H1 (cell line): Measurements from ENCODE around the gene MYO15B. TPM values are rescaled to one million over a fixed set of nuclear protein-coding genes. Genes with fewer than 3 reads are reported as not detected.

Experiments used
- CTCF ChIA-PET: fragments of 300-600 bp; sonication (Branson Sonifier 250); formaldehyde crosslinking; loops from one replicate; lab custom pipeline; 2021; ENCODE audit not compliant: partially characterized antibody; lab: Charles Lee
- POLR2A ChIA-PET: fragments of 300-600 bp; sonication (Branson Sonifier 250); formaldehyde crosslinking; loops from one replicate; lab custom pipeline; 2021; ENCODE audit warnings: inconsistent platforms; ENCODE audit not compliant: partially characterized antibody; lab: Charles Lee
- DNase-seq, 2 experiments: peaks; one replicate each; pipeline versions ENCODE4 v3.0.0 to v3.0.0-alpha.2; 2010 to 2022; ENCODE audit warnings: low spot score in 2 of 2, low read depth in 1 of 2, mixed read lengths in 1 of 2
- FAIRE-seq: peaks from 2 replicates; lab custom pipeline; 2011; peaks lifted over from hg19 to GRCh38; lab: Jason Lieb, UNC
- H2AFZ ChIP-seq: 2 replicates; pipeline ENCODE4 v1.8.1; 2012; ENCODE audit warnings: low read length, inconsistent platforms
- H2AK5ac ChIP-seq: 2 replicates; pipeline ENCODE4 v1.6.1; 2013; ENCODE audit warnings: low read depth, low read length
- H2BK120ac ChIP-seq: replicated peaks from 2 replicates; pipeline ENCODE3; 2013; ENCODE audit warnings: low read depth, low read length, inconsistent platforms
- H2BK12ac ChIP-seq: 2 replicates; pipeline ENCODE4 v1.6.1; 2013; ENCODE audit warnings: low read depth, low read length
- H2BK15ac ChIP-seq: 2 replicates; pipeline ENCODE4 v1.6.1; 2013; ENCODE audit warnings: low read length
- H2BK20ac ChIP-seq: 2 replicates; pipeline ENCODE4 v1.6.1; 2013; ENCODE audit warnings: low read length
- H2BK5ac ChIP-seq: 2 replicates; pipeline ENCODE4 v1.6.1; 2013; ENCODE audit warnings: low read depth, low read length
- H3K14ac ChIP-seq: 2 replicates; pipeline ENCODE4 v1.6.1; 2013; ENCODE audit warnings: inconsistent platforms; ENCODE audit not compliant: insufficient read length
- H3K18ac ChIP-seq: 2 replicates; pipeline ENCODE4 v1.6.1; 2013; ENCODE audit warnings: low read length; ENCODE audit errors: extremely low read depth
- H3K23ac ChIP-seq: 2 replicates; pipeline ENCODE4 v1.6.1; 2013; ENCODE audit warnings: inconsistent platforms; ENCODE audit not compliant: insufficient read length
- H3K23me2 ChIP-seq: 2 replicates; pipeline ENCODE4 v1.6.1; 2013; ENCODE audit warnings: low read depth, low read length
- H3K27ac ChIP-seq: 2 replicates; pipeline ENCODE4 v1.6.1; 2011; ENCODE audit warnings: low read depth, low read length, inconsistent platforms
- H3K27me3 ChIP-seq, 4 experiments: replicated peaks in 1 of 4; 1 replicate in 1 of 4; 2 replicates in 3 of 4; pipeline versions ENCODE4 v1.6.1 to v1.8.1; 2011 to 2013; ENCODE audit warnings: low read length in 3 of 4, mild to moderate bottlenecking in 3 of 4, inconsistent platforms in 2 of 4, mixed read lengths in 2 of 4, moderate library complexity in 1 of 4; ENCODE audit not compliant: control insufficient read depth in 3 of 4, insufficient read depth in 3 of 4; ENCODE audit errors: extremely low read depth in 1 of 4
- H3K36me3 ChIP-seq, 4 experiments: 2 replicates each; pipeline versions ENCODE4 v1.6.1 to v1.8.1; 2011 to 2013; ENCODE audit warnings: mild to moderate bottlenecking in 4 of 4, low read length in 3 of 4, moderate library complexity in 2 of 4, control low read depth in 1 of 4, inconsistent platforms in 1 of 4; ENCODE audit not compliant: insufficient read depth in 4 of 4, control insufficient read depth in 2 of 4
- H3K4ac ChIP-seq: replicated peaks from 2 replicates; pipeline ENCODE3; 2013; ENCODE audit warnings: low read length, low read depth, mixed read lengths, inconsistent platforms; ENCODE audit not compliant: insufficient read length
- H3K4me1 ChIP-seq, 4 experiments: replicated peaks in 1 of 4; 1 replicate in 1 of 4; 2 replicates in 3 of 4; pipeline versions ENCODE4 v1.6.1 to v1.8.1; 2011 to 2013; ENCODE audit warnings: low read length in 3 of 4, inconsistent platforms in 2 of 4, mixed read lengths in 1 of 4; ENCODE audit not compliant: insufficient read depth in 4 of 4, control insufficient read depth in 3 of 4
- H3K4me2 ChIP-seq, 2 experiments: 2 replicates each; pipeline versions ENCODE4 v1.6.1 to v1.8.1; 2011 to 2013; ENCODE audit warnings: low read depth in 2 of 2, low read length in 2 of 2, control low read depth in 1 of 2, inconsistent platforms in 1 of 2, mild to moderate bottlenecking in 1 of 2; ENCODE audit not compliant: insufficient read depth in 1 of 2
- H3K4me3 ChIP-seq, 4 experiments: fragments of 200-600, 300-600 bp in 1 of 4; sonication (generic), shearing (Covaris generic), sonication (Bioruptor Twin) in 1 of 4; 2 replicates each; pipeline versions ENCODE4 v1.5.1 to v1.8.1; 2011 to 2016; ENCODE audit warnings: low read length in 4 of 4, low read depth in 3 of 4, control low read depth in 2 of 4, inconsistent platforms in 2 of 4, mild to moderate bottlenecking in 2 of 4, mixed read lengths in 1 of 4, moderate library complexity in 1 of 4; ENCODE audit not compliant: insufficient read depth in 2 of 4; ENCODE audit errors: extremely low read depth in 1 of 4
- H3K56ac ChIP-seq: replicated peaks from 2 replicates; pipeline ENCODE3; 2013; ENCODE audit warnings: low read depth, mild to moderate bottlenecking, mixed read lengths, low read length, inconsistent platforms; ENCODE audit not compliant: insufficient read length
- H3K79me1 ChIP-seq: 2 replicates; pipeline ENCODE4 v1.6.1; 2013; ENCODE audit warnings: low read depth, low read length, control low read depth
- H3K79me2 ChIP-seq, 2 experiments: 2 replicates each; pipeline versions ENCODE4 v1.6.1 to v1.8.1; 2012 to 2013; ENCODE audit warnings: low read length in 2 of 2, mild to moderate bottlenecking in 2 of 2, inconsistent platforms in 1 of 2; ENCODE audit not compliant: insufficient read depth in 2 of 2, control insufficient read depth in 1 of 2
- H3K9ac ChIP-seq, 4 experiments: replicated peaks in 1 of 4; 1 replicate in 1 of 4; 2 replicates in 3 of 4; pipeline versions ENCODE4 v1.6.1 to v1.8.1; 2011 to 2013; ENCODE audit warnings: low read depth in 3 of 4, low read length in 3 of 4, control low read depth in 2 of 4, mild to moderate bottlenecking in 2 of 4, moderate library complexity in 2 of 4, inconsistent platforms in 1 of 4; ENCODE audit errors: extremely low read depth in 1 of 4
- H3K9me3 ChIP-seq, 2 experiments: 2 replicates each; pipeline versions ENCODE4 v1.6.1 to v1.8.1; 2012 to 2013; ENCODE audit warnings: mild to moderate bottlenecking in 2 of 2, moderate library complexity in 2 of 2, control low read depth in 1 of 2, inconsistent platforms in 1 of 2, low read depth in 1 of 2, low read length in 1 of 2, mixed read lengths in 1 of 2; ENCODE audit not compliant: insufficient read depth in 2 of 2
- H4K20me1 ChIP-seq, 2 experiments: replicated peaks in 1 of 2; 2 replicates each; pipeline versions ENCODE3 to v1.8.1; 2011 to 2013; ENCODE audit warnings: inconsistent platforms in 2 of 2, low read length in 2 of 2, mild to moderate bottlenecking in 1 of 2; ENCODE audit not compliant: insufficient read depth in 2 of 2, control insufficient read depth in 1 of 2
- H4K5ac ChIP-seq: 2 replicates; pipeline ENCODE4 v1.6.1; 2013; ENCODE audit warnings: low read length, low read depth, mixed read lengths, inconsistent platforms; ENCODE audit not compliant: insufficient read length
- H4K8ac ChIP-seq: 2 replicates; pipeline ENCODE4 v1.8.0; 2013; ENCODE audit warnings: mild to moderate bottlenecking, moderate library complexity, low read length, inconsistent platforms; ENCODE audit not compliant: insufficient read depth; ENCODE audit errors: extremely low read depth
- H4K91ac ChIP-seq: replicated peaks from 2 replicates; pipeline ENCODE3; 2013; ENCODE audit warnings: low read length, mixed read lengths, inconsistent platforms; ENCODE audit not compliant: insufficient read length
- CBX5 ChIP-seq: fragments of 300-800, 300-1000 bp; sonication (generic); IDR thresholded peaks from 2 replicates; pipeline ENCODE4 v1.7.1; 2016; ENCODE audit warnings: antibody characterized with exemption, low read length, low read depth
- EP300 ChIP-seq, 2 experiments: IDR thresholded peaks; 1 replicate in 1 of 2; 2 replicates in 1 of 2; pipeline ENCODE4 v1.6.1; 2011 to 2012; ENCODE audit warnings: low read depth in 2 of 2, low read length in 2 of 2, mild to moderate bottlenecking in 2 of 2, borderline replicate concordance in 1 of 2, inconsistent platforms in 1 of 2, moderate library complexity in 1 of 2
- GTF2F1 ChIP-seq: IDR thresholded peaks from 2 replicates; pipeline ENCODE4 v1.6.1; 2012; ENCODE audit warnings: low read depth, low read length, improper control_type of control experiment, borderline replicate concordance
- JUND ChIP-seq: IDR thresholded peaks from 2 replicates; pipeline ENCODE4 v1.6.1; 2011; ENCODE audit warnings: mild to moderate bottlenecking, improper control_type of control experiment, low read length
- PHF8 ChIP-seq: fragments of 200-600 bp; sonication (generic); conservative IDR thresholded peaks from 2 replicates; pipeline ENCODE4 v1.7.1; 2012; ENCODE audit warnings: low read depth, mild to moderate bottlenecking, inconsistent platforms, low read length, moderate library complexity
- POLR2A ChIP-seq, 2 experiments: IDR thresholded peaks; 1 replicate in 1 of 2; 2 replicates in 1 of 2; pipeline ENCODE4 v1.6.1; 2011; ENCODE audit warnings: low read depth in 2 of 2, low read length in 2 of 2, mild to moderate bottlenecking in 2 of 2; ENCODE audit errors: control extremely low read depth in 1 of 2
- RFX5 ChIP-seq: IDR thresholded peaks from 2 replicates; pipeline ENCODE4 v1.6.1; 2011; ENCODE audit warnings: low read depth, low read length, improper control_type of control experiment, borderline replicate concordance
- SIN3A ChIP-seq, 2 experiments: IDR thresholded peaks in 1 of 2; conservative IDR thresholded peaks in 1 of 2; 2 replicates each; pipeline ENCODE4 v1.6.1; 2011 to 2012; ENCODE audit warnings: low read length in 2 of 2, improper control_type of control experiment in 1 of 2, low read depth in 1 of 2, mild to moderate bottlenecking in 1 of 2
- SRF ChIP-seq: IDR thresholded peaks from 2 replicates; pipeline ENCODE4 v1.6.1; 2011; ENCODE audit warnings: mild to moderate bottlenecking, low read depth, low read length, moderate library complexity
- TAF1 ChIP-seq: IDR thresholded peaks from 2 replicates; pipeline ENCODE4 v1.6.1; 2011; ENCODE audit warnings: mild to moderate bottlenecking, low read depth, low read length
- TCF12 ChIP-seq: IDR thresholded peaks from 2 replicates; pipeline ENCODE4 v1.6.1; 2011; ENCODE audit warnings: low read depth, mild to moderate bottlenecking, low read length
- TEAD4 ChIP-seq: IDR thresholded peaks from 2 replicates; pipeline ENCODE4 v1.6.1; 2012; ENCODE audit warnings: low read depth, low read length, inconsistent platforms, mixed read lengths
- YY1 ChIP-seq: IDR thresholded peaks from 2 replicates; pipeline ENCODE4 v1.6.1; 2011; ENCODE audit warnings: low read depth, mild to moderate bottlenecking, low read length
- WGBS, 2 experiments: shearing (Covaris generic) in 1 of 2; methylation state at CpG; one replicate each; pipeline versions ENCODE4 v1.1.6 to v1.1.7; 2013 to 2015; ENCODE audit warnings: low lambda C conversion rate in 2 of 2, mixed read lengths in 2 of 2, inconsistent platforms in 1 of 2, low coverage in 1 of 2, missing lambda C conversion rate in 1 of 2; ENCODE audit not compliant: insufficient replicate concordance in 2 of 2, insufficient coverage in 1 of 2, insufficient read length in 1 of 2; ENCODE audit errors: extremely low coverage in 1 of 2, missing lambda C conversion rate in 1 of 2; 5-methylcytosine and 5-hydroxymethylcytosine counted together
- polyA plus RNA-seq, 7 experiments: library from polyadenylated mRNA; depleted of rRNA in 3 of 7; stranded (reverse) in 5 of 7; unstranded in 2 of 7; fragments of >200 nt in 5 of 7; fragments of 200-250 nt in 2 of 7; gene quantifications; 1 replicate in 5 of 7; 2 replicates in 1 of 7; 4 replicates in 1 of 7; pipeline versions ENCODE4 v1.2.1 to v1.2.3, GENCODE V29; 2011 to 2013; ENCODE audit warnings: missing spikeins in 2 of 7, mixed read lengths in 2 of 7
- total RNA-seq: library from RNA; stranded (reverse); fragmentation: NEBNext Ultra II Directional; extraction: Animal tissue kit (Norgen Biotek cat#: 25700); gene quantifications from 2 replicates; pipeline ENCODE4 v1.2.1, GENCODE V29; 2021
- TF ChIP-seq, protein P1 (sequence below): IDR thresholded peaks from 2 replicates; pipeline ENCODE4 v1.6.1; 2011; ENCODE audit warnings: low read length, improper control_type of control experiment

The MYO15B gene
- total and polyA plus RNA-seq, 2 of the 8 experiments (the other 6 are each of a cell fraction or from before 2014, with no cell fraction given), result 7.1 to 11.2 TPM

DNA sequence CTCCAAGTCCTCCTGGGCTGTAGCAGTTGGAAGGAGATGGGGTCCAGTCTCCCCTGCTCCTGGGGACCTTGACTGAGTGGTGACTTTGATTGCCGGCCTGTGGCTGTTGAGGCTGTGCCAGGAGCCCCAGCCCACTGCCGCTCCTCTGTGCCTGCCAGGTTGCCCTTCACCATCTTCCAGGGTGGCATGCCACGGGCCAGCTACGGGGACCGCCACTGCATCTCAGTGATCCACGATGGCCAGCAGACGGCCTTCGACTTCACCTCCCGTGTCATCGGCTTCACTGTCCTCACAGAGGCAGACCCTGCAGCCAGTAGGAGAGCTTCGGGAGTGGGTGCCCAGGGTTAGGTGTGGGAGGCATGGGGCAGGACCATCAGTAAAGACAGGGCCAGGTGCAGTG is 23.4 kb upstream of the MYO15B start:
- Histone ChIP-seq H3K4me2 (no peak overlapping the region), H3K4me3 (no peak overlapping the region), H3K27me3 (no peaks in the 10 kb centered on the region), H4K20me1 (peaks cover 0 to 7% of the 10 kb centered on the region in 2 experiments), H2BK5ac (no peak overlapping the region), H2AK5ac (no peak overlapping the region), H3K36me3 (peaks cover 3 to 15% (median 10%) of the 10 kb centered on the region in 4 experiments), H2BK15ac (no peak overlapping the region), H2BK120ac (no peak overlapping the region), H3K4ac (no peak overlapping the region), H3K14ac (no peak overlapping the region), H2BK12ac (no peak overlapping the region), H3K23me2 (no peaks in the 10 kb centered on the region), H4K91ac (no peak overlapping the region), H2AFZ (no peak overlapping the region), H3K56ac (no peak overlapping the region), H3K4me1 (no peaks in the 10 kb centered on the region), H3K27ac (no peak overlapping the region), H2BK20ac (no peak overlapping the region), H4K8ac (no peak overlapping the region; the same call in 1 of the 2 replicates), H3K9ac (no peak overlapping the region), H3K23ac (no peak overlapping the region), H3K79me1 (no peaks in the 10 kb centered on the region), H3K9me3 (no peaks in the 10 kb centered on the region), H3K79me2 (no peaks in the 10 kb centered on the region), H3K18ac (no peak overlapping the region), H4K5ac (no peak overlapping the region)
- FAIRE-seq, result no peak
- ChIA-PET CTCF (interaction anchor here (1.1 to 1.8 kb wide), 2 partner anchors 11 to 53 kb away, joined by 4 to 6 read pairs; no protein-coding TSS in a partner anchor), POLR2A (no interaction called here)
- WGBS, 2 experiments, result 95% methylated on average over 11 of the region's 11 CpGs; no CpG with 5 or more reads in 1 of the 2 experiments
- no peak for DNase-seq
- TF ChIP-seq PHF8 (no peak), GTF2F1 (no peak), TAF1 (no peak), JUND (no peak), SIN3A (conservative IDR thresholded peaks at IDR 0.05 in 1 of 2, IDR thresholded peaks at IDR 0.05 in 1 of 2; ENCODE audit: low read depth in 1 of 2, low read length in 2 of 2) (no peak), YY1 (no peak), EP300 (IDR thresholded peaks at IDR 0.05; ENCODE audit: borderline replicate concordance in 1 of 2, low read depth in 2 of 2, low read length in 2 of 2) (no peak), CBX5 (no peak), TEAD4 (no peak), SRF (no peak), POLR2A (IDR thresholded peaks at IDR 0.05; ENCODE audit: control extremely low read depth in 1 of 2, low read depth in 2 of 2, low read length in 2 of 2) (no peak), RFX5 (no peak), TCF12 (no peak)
- TF ChIP-seq, protein P1, sequence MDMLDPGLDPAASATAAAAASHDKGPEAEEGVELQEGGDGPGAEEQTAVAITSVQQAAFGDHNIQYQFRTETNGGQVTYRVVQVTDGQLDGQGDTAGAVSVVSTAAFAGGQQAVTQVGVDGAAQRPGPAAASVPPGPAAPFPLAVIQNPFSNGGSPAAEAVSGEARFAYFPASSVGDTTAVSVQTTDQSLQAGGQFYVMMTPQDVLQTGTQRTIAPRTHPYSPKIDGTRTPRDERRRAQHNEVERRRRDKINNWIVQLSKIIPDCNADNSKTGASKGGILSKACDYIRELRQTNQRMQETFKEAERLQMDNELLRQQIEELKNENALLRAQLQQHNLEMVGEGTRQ, result no peak
